HepG2 (cell line): ENCODE data around the gene ARAP3. TPM values are rescaled to one million over a fixed set of nuclear protein-coding genes. Genes with fewer than 3 reads are reported as not detected.
A peak's percentile ranks its signal among the peaks of the same experiment; 100 is the strongest.

Source experiments
- ATF1 ChIP-seq: IDR thresholded peaks from 2 replicates; pipeline ENCODE4 v1.6.1; 2016; ENCODE audit warnings: mild to moderate bottlenecking, control low read depth
- CHD2 ChIP-seq: IDR thresholded peaks from 2 replicates; pipeline ENCODE4 v1.6.1; 2011; ENCODE audit warnings: low read depth, low read length, improper control_type of control experiment
- ELF1 ChIP-seq: sonication (generic); formaldehyde crosslinking; IDR thresholded peaks from 2 replicates; pipeline ENCODE4 v1.4.0; 2020; ENCODE audit warnings: missing genetic modification reagents
- FLYWCH1 ChIP-seq: sonication (generic); formaldehyde crosslinking; IDR thresholded peaks from 2 replicates; pipeline ENCODE4 v1.8.1; 2023; ENCODE audit warnings: mild to moderate bottlenecking, missing genetic modification reagents
- FOXJ3 ChIP-seq: sonication (generic); formaldehyde crosslinking; IDR thresholded peaks from 2 replicates; pipeline ENCODE4 v1.4.0; 2020; ENCODE audit warnings: missing genetic modification reagents, mild to moderate bottlenecking, borderline replicate concordance
- GABPA ChIP-seq, 2 experiments: IDR thresholded peaks; 2 replicates each; pipeline ENCODE4 v1.6.1; 2011 to 2016; ENCODE audit warnings: low read depth in 2 of 2, low read length in 1 of 2, missing biosample characterization in 1 of 2, missing genetic modification characterization in 1 of 2
- HHEX ChIP-seq: IDR thresholded peaks from 2 replicates; pipeline ENCODE4 v1.6.1; 2016; ENCODE audit warnings: control low read depth
- SALL1 ChIP-seq: sonication (generic); formaldehyde crosslinking; IDR thresholded peaks from 2 replicates; pipeline ENCODE4 v1.8.0; 2022; ENCODE audit warnings: mild to moderate bottlenecking, missing genetic modification reagents
- SKI ChIP-seq: fragments of 450-650 bp; IDR thresholded peaks from one replicate; pipeline ENCODE4 v1.6.1; 2018; ENCODE audit warnings: mild to moderate bottlenecking; ENCODE audit not compliant: partially characterized antibody
- XRCC5 ChIP-seq: fragments of 200-400 bp; formaldehyde crosslinking; optimal IDR thresholded peaks from 2 replicates; pipeline ENCODE3; 2017; ENCODE audit warnings: mild to moderate bottlenecking, low read length
- YEATS4 ChIP-seq: sonication (generic); formaldehyde crosslinking; IDR thresholded peaks from 2 replicates; pipeline ENCODE4 v1.4.0; 2020; ENCODE audit warnings: missing genetic modification reagents, borderline replicate concordance
- ZMYM4 ChIP-seq: sonication (generic); formaldehyde crosslinking; IDR thresholded peaks from 2 replicates; pipeline ENCODE4 v1.8.1; 2023; ENCODE audit warnings: mild to moderate bottlenecking, missing genetic modification reagents
- ZNF274 ChIP-seq: sonication (generic); formaldehyde crosslinking; IDR thresholded peaks from 2 replicates; pipeline ENCODE4 v1.5.1; 2020; ENCODE audit warnings: mild to moderate bottlenecking, missing genetic modification reagents
- ZNF761 ChIP-seq: sonication (generic); formaldehyde crosslinking; conservative IDR thresholded peaks from 2 replicates; pipeline ENCODE4 v1.4.0; 2020; ENCODE audit warnings: mild to moderate bottlenecking, missing genetic modification reagents
- ZSCAN22 ChIP-seq: sonication (generic); formaldehyde crosslinking; IDR thresholded peaks from 2 replicates; pipeline ENCODE4 v1.4.0; 2020; ENCODE audit warnings: mild to moderate bottlenecking, missing genetic modification reagents
- polyA plus RNA-seq, 8 experiments: library from polyadenylated mRNA; depleted of rRNA in 3 of 8; stranded (reverse) in 7 of 8; unstranded in 1 of 8; fragments of >200 nt; fragmentation: Illumina TruSeq in 4 of 8; extraction: Trizol in 4 of 8; gene quantifications; 2 replicates each; pipeline versions ENCODE4 v1.2.1 to v1.2.3, GENCODE V29; 2011 to 2016; ENCODE audit warnings: low read depth in 4 of 8, missing spikeins in 1 of 8, mixed read lengths in 1 of 8; ENCODE audit not compliant: insufficient read depth in 1 of 8
- total RNA-seq, 5 experiments: library from RNA; depleted of rRNA; stranded (reverse); fragments of >200 nt; fragmentation: Illumina TruSeq; extraction: Trizol; gene quantifications; 2 replicates each; pipeline ENCODE4 v1.2.3, GENCODE V29; 2016; ENCODE audit warnings: low read depth in 1 of 5
- TF ChIP-seq, protein P1 (sequence below), 2 experiments: sonication (generic) in 1 of 2; formaldehyde crosslinking in 1 of 2; IDR thresholded peaks; 2 replicates each; pipeline versions ENCODE4 v1.6.1 to v1.9.0; 2014 to 2022; ENCODE audit warnings: antibody characterized with exemption in 1 of 2, borderline replicate concordance in 1 of 2, inconsistent platforms in 1 of 2, low read depth in 1 of 2, missing genetic modification reagents in 1 of 2
- TF ChIP-seq, protein P2 (sequence below): sonication (generic); formaldehyde crosslinking; conservative IDR thresholded peaks from 2 replicates; pipeline ENCODE4 v1.5.0; 2020; ENCODE audit warnings: missing genetic modification reagents
- TF ChIP-seq, protein P3 (sequence below): sonication (generic); formaldehyde crosslinking; IDR thresholded peaks from 2 replicates; pipeline ENCODE4 v1.5.0; 2020; ENCODE audit warnings: mild to moderate bottlenecking, missing genetic modification reagents
- TF ChIP-seq, protein P4 (sequence below): sonication (generic); formaldehyde crosslinking; IDR thresholded peaks from 2 replicates; pipeline ENCODE4 v1.4.0; 2020; ENCODE audit warnings: missing genetic modification reagents, mild to moderate bottlenecking, borderline replicate concordance

ARAP3 gene
- total and polyA plus RNA-seq, 2 of the 13 experiments (the other 11 are each of a cell fraction or from before 2014, with no cell fraction given), result 0.25 TPM; not detected in 1

DNA sequence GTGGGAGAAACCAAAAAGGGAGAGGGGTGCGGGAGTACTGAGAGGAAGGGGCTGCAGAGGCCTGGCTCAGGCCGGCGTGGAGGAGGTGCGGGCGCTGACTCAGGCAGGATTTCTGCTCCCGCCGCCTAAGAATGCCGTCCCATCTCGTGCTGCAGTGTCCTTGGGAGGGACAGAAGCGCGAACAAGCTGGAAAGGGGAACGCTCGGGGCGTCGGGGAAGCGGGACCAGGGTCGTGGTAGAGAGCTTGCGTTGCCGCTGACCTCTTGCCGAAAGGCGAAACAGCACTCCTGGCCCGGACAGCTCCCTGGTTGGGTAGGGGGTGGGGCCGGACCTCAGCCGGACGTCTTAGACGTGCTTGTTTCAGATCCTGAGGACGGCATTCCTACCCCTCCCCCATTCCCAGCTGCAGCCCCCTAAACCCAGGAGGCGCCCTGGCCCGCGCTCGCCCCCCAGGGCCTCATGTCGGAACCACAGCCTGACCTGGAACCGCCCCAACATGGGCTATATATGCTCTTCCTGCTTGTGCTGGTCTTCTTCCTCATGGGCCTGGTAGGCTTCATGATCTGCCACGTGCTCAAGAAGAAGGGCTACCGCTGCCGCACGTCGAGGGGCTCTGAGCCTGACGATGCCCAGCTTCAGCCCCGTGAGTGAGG, 44.1 kb downstream of the ARAP3 start (continued):
- TF ChIP-seq, protein P1, sequence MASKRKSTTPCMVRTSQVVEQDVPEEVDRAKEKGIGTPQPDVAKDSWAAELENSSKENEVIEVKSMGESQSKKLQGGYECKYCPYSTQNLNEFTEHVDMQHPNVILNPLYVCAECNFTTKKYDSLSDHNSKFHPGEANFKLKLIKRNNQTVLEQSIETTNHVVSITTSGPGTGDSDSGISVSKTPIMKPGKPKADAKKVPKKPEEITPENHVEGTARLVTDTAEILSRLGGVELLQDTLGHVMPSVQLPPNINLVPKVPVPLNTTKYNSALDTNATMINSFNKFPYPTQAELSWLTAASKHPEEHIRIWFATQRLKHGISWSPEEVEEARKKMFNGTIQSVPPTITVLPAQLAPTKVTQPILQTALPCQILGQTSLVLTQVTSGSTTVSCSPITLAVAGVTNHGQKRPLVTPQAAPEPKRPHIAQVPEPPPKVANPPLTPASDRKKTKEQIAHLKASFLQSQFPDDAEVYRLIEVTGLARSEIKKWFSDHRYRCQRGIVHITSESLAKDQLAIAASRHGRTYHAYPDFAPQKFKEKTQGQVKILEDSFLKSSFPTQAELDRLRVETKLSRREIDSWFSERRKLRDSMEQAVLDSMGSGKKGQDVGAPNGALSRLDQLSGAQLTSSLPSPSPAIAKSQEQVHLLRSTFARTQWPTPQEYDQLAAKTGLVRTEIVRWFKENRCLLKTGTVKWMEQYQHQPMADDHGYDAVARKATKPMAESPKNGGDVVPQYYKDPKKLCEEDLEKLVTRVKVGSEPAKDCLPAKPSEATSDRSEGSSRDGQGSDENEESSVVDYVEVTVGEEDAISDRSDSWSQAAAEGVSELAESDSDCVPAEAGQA (IDR thresholded peaks at IDR 0.05; ENCODE audit: low read depth), result no peak
- TF ChIP-seq, protein P1 (CRISPR knock-in tag; IDR thresholded peaks at IDR 0.05; ENCODE audit: borderline replicate concordance), result no peak
- TF ChIP-seq, protein P2, sequence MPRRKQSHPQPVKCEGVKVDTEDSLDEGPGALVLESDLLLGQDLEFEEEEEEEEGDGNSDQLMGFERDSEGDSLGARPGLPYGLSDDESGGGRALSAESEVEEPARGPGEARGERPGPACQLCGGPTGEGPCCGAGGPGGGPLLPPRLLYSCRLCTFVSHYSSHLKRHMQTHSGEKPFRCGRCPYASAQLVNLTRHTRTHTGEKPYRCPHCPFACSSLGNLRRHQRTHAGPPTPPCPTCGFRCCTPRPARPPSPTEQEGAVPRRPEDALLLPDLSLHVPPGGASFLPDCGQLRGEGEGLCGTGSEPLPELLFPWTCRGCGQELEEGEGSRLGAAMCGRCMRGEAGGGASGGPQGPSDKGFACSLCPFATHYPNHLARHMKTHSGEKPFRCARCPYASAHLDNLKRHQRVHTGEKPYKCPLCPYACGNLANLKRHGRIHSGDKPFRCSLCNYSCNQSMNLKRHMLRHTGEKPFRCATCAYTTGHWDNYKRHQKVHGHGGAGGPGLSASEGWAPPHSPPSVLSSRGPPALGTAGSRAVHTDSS, result no peak
- TF ChIP-seq ELF1 (no peak), CHD2 (no peak), FOXJ3 (CRISPR knock-in tag) (no peak), HHEX (CRISPR knock-in tag) (no peak), FLYWCH1 (CRISPR knock-in tag) (no peak), ZNF761 (CRISPR knock-in tag) (no peak), SALL1 (CRISPR knock-in tag) (no peak), YEATS4 (CRISPR knock-in tag) (peak; percentile 56; the same call in 1 of the 2 replicates), ZNF274 (peak; percentile 41; the same call in 1 of the 2 replicates), SKI (no peak), XRCC5 (peak; percentile 41), ZMYM4 (CRISPR knock-in tag) (no peak), ATF1 (CRISPR knock-in tag) (no peak), GABPA (IDR thresholded peaks at IDR 0.05; ENCODE audit: low read depth, low read length) (no peak), GABPA (CRISPR knock-in tag; IDR thresholded peaks at IDR 0.05; ENCODE audit: low read depth) (0 out of 2 replicates have a peak, but pooled peaks have one; percentile 16), ZSCAN22 (CRISPR knock-in tag) (no peak)
- TF ChIP-seq, protein P3, sequence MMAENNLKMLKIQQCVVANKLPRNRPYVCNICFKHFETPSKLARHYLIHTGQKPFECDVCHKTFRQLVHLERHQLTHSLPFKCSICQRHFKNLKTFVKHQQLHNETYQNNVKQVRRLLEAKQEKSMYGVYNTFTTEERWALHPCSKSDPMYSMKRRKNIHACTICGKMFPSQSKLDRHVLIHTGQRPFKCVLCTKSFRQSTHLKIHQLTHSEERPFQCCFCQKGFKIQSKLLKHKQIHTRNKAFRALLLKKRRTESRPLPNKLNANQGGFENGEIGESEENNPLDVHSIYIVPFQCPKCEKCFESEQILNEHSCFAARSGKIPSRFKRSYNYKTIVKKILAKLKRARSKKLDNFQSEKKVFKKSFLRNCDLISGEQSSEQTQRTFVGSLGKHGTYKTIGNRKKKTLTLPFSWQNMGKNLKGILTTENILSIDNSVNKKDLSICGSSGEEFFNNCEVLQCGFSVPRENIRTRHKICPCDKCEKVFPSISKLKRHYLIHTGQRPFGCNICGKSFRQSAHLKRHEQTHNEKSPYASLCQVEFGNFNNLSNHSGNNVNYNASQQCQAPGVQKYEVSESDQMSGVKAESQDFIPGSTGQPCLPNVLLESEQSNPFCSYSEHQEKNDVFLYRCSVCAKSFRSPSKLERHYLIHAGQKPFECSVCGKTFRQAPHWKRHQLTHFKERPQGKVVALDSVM (CRISPR knock-in tag), result no peak
- TF ChIP-seq, protein P4, sequence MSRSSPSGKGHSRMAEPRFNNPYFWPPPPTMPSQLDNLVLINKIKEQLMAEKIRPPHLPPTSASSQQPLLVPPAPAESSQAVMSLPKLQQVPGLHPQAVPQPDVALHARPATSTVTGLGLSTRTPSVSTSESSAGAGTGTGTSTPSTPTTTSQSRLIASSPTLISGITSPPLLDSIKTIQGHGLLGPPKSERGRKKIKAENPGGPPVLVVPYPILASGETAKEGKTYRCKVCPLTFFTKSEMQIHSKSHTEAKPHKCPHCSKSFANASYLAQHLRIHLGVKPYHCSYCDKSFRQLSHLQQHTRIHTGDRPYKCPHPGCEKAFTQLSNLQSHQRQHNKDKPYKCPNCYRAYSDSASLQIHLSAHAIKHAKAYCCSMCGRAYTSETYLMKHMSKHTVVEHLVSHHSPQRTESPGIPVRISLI (CRISPR knock-in tag), result no peak
